ENCODE results near the gene GRM8.
"Not testable (repeated sequence)": the region's sequence is repeated elsewhere in the genome, so short reads cannot be mapped to it uniquely, and the experiment has no call there.

DNA sequence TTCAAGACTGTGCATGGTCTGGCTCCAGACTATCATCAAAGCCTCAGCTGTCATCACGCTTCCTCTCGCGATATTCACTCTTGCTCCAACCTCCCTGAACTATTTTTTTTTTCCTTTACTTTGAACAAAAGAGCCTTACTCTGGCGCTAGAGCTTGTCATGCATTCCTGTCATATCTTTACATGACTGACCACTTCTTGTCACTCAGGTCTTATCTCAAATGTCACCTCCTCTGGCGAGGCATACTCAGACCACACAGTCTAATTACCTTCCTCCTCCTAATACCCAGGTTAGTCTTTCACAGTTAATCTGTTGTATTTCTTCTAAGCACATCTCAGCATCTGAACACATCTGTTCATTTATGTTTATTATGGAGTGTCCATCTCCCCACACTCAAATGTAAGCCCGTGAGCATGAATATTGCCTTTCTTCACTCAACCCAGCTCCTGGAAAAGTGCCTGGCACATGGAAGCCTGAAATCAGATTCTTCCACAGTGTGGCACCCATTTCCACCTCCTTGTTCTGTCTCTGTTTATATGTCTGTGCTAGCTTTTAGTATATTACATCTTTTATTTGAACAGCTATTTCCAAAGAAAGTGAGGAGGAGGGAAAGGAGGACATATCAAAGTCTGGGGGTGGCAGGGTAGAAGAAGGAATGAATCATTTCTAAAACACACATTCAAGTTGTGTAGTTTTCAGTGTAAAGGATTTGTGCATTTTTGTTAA is 351.5 kb downstream of the GRM8 start:
- TF ChIP-seq, protein P1, sequence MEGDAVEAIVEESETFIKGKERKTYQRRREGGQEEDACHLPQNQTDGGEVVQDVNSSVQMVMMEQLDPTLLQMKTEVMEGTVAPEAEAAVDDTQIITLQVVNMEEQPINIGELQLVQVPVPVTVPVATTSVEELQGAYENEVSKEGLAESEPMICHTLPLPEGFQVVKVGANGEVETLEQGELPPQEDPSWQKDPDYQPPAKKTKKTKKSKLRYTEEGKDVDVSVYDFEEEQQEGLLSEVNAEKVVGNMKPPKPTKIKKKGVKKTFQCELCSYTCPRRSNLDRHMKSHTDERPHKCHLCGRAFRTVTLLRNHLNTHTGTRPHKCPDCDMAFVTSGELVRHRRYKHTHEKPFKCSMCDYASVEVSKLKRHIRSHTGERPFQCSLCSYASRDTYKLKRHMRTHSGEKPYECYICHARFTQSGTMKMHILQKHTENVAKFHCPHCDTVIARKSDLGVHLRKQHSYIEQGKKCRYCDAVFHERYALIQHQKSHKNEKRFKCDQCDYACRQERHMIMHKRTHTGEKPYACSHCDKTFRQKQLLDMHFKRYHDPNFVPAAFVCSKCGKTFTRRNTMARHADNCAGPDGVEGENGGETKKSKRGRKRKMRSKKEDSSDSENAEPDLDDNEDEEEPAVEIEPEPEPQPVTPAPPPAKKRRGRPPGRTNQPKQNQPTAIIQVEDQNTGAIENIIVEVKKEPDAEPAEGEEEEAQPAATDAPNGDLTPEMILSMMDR (IDR thresholded peaks at IDR 0.05): not testable (repeated sequence)
- not testable (repeated sequence) for TF ChIP-seq POLR2A, POLR2AphosphoS5 (IDR thresholded peaks at IDR 0.05)

Data from upper lobe of left lung (tissue), 4 donors.